NCI-H2227 (cell line): Measurements from ENCODE around the gene SLC27A5.

Source experiments
- DNase-seq: peaks from one replicate; lab custom pipeline; 2025; ENCODE audit not compliant: unreplicated experiment; lab: John Stamatoyannopoulos, UW

Gene SLC27A5

GRCh38 chr19:58511353-58512208 is at the start of gene SLC27A5:
SLC27A5 (minus strand) TSS chr19:58511992; CDS start chr19:58511955, 37 bp downstream.
- DNase-seq: no peak

GRCh38 chr19:58560921-58561320 is 49.1 kb upstream of the SLC27A5 start:
- no peak for DNase-seq

- DNase-seq: no peak
These were observed 48.5 kb upstream of the SLC27A5 start for GRCh38 chr19:58560007-58560887.

- DNase-seq: no peak
These were observed 47.6 kb upstream of the SLC27A5 start for GRCh38 chr19:58559275-58560006.

- no peak for DNase-seq
These were observed 47.0 kb upstream of the SLC27A5 start for GRCh38 chr19:58558623-58559274.

- no peak for DNase-seq
These were observed 46.4 kb upstream of the SLC27A5 start, which contains the start of gene UBE2M for GRCh38 chr19:58558066-58558622. UBE2M (minus strand) TSS chr19:58558611; CDS start chr19:58558381, 230 bp downstream.

GRCh38 chr19:58557221-58558065 is 45.7 kb upstream of the SLC27A5 start:
- no peak for DNase-seq

- DNase-seq: no peak
These were observed 44.9 kb upstream of the SLC27A5 start for GRCh38 chr19:58556622-58557220.

GRCh38 chr19:58555920-58556621 is 44.3 kb upstream of the SLC27A5 start:
- no peak for DNase-seq

- DNase-seq: no peak
These were observed 43.6 kb upstream of the SLC27A5 start for GRCh38 chr19:58555369-58555885.

GRCh38 chr19:58554494-58555368 is 42.9 kb upstream of the SLC27A5 start, which contains the start of gene CHMP2A:
CHMP2A (minus strand) TSS chr19:58555105; CDS start chr19:58554212, 893 bp downstream.
- DNase-seq: no peak

- no peak for DNase-seq
These were observed 42.2 kb upstream of the SLC27A5 start for GRCh38 chr19:58553799-58554493.

- DNase-seq: no peak
These were observed 40.9 kb upstream of the SLC27A5 start for GRCh38 chr19:58552655-58553054.

GRCh38 chr19:58551577-58552471 is 40.0 kb upstream of the SLC27A5 start:
- no peak for DNase-seq

- no peak for DNase-seq
These were observed 39.3 kb upstream of the SLC27A5 start for GRCh38 chr19:58551123-58551497.
